GM19372 (cell line): ENCODE results near the gene DDX54.
"Not testable (repeated sequence)": the region's sequence is repeated elsewhere in the genome, so short reads cannot be mapped to it uniquely, and the experiment has no call there.

Experiments used
- ATAC-seq: cut with Tn5 transposase; IDR thresholded peaks from one replicate; pipeline ENCODE4 v1.9.1; 2021; ENCODE audit warnings: mild to moderate bottlenecking, low read depth, moderate library complexity; ENCODE audit not compliant: unreplicated experiment

Gene DDX54

DNA sequence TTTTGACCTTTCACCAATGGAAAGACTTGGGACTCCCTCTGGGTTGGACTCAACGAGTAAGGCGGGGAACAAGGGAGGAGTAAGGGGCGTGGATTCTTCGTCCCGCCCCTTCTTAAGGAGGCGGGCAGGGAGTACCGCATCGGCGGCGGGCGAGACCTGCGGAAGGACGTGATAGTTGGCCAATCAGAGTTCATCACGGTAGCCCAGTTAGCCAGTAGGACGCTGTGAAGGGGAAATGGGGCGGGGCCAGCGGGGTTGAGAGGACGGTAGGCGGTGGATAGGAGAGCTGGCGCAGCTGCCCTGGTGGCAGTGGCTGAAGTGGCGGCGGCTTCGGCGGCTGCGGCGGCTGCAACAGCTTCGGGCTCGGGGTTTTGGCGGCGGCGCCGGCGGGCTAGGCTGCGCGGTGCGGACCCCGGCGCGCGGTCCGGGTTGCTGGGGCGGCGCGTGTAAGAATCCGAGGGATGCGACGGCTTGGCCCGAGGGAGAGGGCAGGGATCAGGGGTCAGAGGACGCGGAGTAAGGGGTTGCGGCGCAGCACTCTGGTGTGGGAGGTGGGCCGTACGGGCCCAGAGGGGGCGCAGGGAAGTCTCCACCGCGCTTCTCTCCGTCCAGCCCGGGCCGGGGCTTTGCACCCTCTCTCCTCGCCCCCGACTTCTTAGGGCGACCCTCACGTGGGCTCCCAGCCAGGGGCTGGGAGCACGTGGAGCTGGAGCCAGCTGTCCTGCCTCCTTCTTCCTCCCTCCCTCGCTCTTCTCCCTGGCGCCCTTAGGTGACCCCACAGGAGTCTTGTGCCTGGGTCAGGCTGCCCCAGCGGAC lies 36.1 kb upstream of the DDX54 start, which contains the start of gene TPCN1:
Gene TPCN1, plus strand, starts transcription at position 284 of the 816 bp plus-strand sequence. CDS start 5,389 bp downstream, outside the sequence.
- peak; percentile 90 for ATAC-seq

DNA sequence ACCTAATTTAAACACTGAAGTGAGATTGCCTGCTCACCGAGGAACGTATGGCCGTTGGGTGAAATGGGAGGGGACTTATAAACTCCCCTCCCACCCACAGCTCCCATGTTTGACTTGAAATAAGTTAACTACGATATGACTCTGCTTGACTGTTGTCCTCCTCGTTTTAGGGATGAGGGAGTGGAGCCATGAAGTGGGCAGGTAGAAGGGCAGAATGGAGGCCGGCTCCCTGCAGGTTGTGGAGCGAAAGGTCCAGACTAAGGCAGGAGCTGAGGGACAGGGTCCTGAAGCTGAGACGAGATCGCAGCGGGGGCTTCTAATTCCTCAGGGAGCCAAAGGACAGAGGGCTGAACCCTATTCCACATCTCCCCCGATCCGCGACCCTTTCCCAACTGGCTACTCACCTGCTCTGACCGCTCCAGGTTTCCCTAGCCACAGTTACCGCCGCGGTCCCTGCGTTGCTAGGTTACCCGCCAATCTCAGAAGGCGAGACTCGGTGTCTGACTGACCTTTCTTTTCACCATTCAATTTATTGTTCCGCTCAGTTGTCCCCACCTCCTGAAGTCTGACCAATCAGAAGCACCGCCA lies 35.4 kb upstream of the DDX54 start:
- ATAC-seq = no peak

DNA sequence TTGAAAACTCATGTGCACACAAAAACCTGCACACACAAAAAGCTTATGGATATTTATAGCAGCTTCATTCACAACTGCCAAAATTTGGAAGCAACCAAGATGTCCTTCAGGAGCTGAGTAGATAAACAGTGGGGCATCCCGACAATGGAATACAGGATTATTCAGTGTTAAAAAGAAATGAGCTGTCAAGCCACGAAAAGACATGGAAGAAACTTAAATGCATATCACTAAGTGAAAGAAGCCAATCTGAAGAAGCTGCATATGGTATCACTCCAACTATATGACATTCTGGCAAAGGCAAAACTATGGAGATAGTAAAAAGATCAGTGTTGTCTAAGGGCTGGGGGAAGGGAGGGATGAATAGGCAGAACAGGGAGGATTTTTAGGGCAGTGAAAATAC lies 30.7 kb upstream of the DDX54 start:
- no peak for ATAC-seq

DNA sequence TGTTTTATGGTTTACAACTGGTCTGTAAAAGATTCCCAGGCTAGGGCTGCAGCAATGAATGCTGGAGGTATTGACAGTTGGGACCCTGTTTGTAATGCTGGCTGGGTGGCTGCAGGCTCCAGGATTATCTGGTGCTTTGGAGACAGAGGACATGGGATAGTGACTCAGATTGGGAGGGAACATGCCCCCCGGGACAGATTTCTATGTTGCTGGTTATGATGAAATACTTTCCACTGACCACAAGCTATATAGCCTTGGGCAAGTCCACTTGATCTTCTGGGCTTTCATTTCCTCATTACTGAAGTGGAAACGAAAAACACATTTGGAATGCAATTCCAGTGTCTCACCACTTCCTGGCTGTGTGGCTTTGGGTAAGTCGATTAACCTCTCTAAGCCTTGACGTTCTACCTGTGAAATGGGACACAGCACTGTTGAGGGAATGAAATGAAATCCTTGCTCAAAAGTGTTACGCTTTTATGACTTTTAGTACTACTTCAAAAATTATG lies 29.7 kb upstream of the DDX54 start:
- ATAC-seq = peak; percentile 66

DNA sequence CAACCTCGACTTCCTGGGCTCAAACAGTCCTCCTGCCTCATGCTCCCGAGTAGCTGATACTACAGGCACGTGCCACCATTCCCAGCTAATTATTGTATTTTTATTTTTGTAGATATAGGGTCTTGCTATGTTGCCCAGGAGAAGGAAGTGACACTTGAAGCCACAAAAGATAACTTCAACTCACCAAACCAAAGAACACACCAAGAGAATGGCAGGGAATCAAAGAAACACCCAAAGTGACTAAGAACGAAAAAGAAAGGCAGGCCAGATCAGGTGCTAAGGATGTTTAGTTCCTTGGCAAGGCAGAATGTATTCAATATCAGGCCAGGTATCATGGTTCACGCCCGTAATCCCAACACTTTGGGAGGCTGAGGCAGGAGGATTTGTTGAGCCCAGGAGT lies 25.9 kb upstream of the DDX54 start:
- ATAC-seq = no peak

DNA sequence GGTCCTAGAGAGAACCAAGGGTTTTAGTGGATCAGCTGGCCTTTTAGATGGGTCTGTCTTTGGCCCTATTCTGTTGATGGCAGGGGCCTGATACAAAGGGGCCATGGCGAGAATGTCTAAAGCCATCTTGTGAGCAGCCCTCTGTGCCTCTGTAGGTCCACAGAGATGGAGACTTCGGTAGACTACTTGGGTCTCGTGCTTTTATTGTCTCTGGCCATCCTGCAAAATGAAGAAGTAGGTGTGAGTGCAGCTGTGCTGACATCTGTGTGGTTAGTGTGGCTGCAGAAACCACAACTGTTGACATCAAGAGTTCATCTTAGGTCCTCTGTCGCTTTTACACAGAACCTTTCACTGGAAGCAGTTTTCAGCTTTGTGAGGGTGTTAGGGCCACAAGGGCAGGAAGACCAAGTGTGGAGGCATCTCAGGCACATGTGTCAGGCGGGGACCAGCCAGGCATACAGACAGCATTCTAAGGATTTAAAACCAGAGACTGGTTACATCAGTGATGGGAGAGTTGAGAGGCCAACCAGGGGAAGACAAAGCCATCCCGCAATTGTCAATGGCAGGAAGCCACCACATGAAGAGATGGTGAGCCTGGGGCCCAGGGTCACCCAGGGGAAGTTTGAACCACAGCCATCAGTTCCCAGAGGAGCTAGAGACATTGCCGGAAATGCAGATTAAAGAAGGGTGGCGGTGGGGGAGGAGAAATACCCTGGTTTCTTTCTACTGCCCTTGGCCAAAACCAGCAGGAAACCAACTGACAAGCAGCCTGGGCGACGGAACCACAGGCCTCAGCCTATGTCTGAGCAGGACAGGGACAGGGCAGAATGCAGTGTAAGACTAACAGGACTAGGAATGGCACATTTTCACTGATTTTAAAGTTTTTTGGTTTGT lies 23.0 kb upstream of the DDX54 start:
- peak; percentile 78 for ATAC-seq

DNA sequence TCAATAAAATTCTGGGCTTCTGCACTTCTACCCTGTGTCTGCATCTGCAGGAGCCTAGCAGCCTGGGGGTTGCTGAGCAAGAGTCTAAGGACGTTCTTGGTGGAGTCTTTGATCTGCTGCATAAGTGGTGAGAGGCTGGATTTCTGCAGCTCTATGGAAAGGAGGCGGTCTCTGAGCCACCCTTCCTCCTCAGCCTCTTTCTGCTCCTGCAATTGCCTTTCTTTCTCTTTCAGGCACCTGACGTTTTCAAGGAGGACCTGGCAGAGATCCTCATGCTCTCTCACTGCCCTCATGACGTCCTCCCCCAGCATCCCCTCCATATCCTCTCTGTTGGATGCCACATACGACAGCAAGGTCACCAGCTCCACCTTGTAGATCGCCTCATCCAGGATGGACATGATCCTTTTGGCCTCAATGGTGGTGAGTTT lies 22.3 kb upstream of the DDX54 start:
- peak; percentile 1 for ATAC-seq

DNA sequence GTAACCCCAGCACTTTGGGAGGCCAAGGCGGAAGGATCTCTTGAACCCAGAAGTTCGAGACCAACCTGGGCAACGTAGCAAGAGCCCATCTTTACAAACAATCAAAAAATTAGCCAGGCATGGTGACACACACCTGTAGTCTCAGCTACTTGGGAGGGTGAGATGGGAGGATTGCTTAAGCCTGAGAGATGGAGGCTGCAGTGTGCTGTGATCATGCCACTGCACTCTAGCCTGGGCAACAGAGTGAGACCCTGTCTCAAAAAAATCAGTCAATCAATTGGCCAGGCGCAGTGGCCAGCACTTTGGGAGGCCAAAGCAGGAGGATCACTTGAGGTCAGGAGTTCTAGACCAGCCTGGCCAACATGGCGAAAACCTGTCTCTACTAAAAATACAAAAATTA lies 21.5 kb upstream of the DDX54 start:
- ATAC-seq = not testable (repeated sequence)

DNA sequence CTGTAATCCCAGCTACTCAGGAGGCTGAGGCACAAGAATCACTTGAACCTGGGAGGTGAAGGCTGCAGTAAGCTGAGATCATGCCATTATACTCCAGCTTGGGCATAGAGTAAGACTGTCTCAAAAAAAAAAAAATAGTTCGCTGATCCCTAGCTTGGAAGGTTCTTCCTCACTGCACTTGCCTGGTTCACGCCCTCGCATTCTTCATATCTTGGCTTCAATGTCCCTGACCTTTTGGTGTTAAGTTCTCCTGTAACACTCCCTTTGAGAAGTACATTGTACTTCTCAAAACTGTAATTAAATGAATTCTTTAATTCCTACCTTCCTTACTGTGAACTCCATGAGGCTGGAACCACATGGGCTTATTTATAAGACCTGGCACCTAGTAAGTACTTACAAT lies 19.5 kb upstream of the DDX54 start:
- no peak for ATAC-seq

DNA sequence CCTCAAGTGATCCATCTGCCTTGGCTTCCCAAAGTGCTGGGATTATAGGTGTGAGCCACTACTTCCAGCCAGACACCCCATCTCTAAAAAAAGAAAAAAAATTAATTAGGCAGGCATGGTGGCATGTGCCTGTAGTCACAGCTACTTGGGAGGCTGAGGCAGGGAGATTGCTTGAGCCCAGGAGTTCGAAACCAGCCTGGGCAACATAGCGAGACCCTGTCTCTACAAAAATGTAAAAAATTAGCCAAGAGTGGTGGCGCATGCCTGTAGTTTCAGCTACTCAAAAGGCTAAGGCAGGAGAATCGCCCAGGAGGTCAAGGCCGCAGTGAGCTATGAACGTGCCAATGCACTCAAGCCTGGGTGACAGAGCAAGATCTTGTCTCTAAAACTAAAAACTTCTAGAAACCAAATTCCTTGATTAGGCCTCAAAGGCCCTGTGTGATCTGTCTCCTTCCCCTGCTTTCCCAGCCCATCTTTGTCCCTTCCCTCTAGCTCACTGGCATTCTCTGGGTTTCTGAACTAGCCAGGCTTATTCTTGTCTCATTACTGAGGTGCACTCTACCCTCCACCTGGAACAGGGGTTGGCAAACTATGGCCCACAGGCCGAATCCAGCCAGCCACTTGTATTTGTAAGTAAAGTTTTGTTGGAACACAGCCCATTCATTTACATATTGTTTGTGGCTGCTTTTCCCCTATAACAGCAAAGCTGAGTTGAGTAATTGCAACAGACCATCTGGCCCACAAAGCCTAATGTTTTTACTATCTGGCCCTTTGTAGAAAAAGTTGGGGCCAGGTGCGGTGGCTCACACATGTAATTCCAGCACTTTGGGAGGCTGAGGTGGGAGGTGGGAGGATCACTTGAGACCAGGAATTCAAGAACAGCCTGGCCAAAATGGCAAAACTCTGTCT lies 18.8 kb upstream of the DDX54 start:
- ATAC-seq = no peak

DNA sequence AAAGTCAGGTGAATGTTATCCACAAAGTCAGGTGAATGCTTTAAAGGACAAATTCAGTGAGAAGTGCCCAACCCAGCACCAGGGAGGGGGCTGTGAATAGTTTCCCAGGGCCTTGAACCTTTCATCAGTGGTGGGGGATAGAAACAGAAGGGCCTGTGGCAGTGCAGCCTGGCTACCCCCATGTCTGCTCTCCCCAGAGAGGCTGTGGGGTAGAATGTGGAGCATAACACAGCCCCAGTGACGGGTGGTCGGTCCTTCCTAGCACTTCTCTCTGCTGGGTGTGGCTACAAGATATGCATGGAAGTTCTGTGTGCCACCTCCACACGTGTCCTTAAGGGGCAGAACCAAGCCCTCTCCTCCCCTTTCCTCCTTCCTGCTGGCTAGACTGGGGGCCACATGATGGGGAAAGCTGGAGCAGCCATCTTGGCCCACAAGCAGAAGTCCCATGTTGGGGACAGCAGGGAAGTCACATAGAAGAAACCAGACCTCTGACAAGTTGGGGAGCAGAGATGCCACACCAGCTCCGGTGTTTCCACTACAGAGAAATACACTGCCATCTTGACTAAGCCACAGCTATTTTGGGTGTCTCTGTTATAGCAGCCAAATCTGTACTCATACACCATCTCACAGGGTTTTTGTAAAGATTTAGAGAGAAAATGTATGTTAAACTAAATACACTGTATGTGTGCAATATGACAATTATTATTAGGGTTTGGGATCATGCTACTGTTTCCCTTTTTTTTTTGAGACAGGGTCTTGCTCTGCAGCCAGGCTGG lies 17.2 kb upstream of the DDX54 start:
- no peak for ATAC-seq

DNA sequence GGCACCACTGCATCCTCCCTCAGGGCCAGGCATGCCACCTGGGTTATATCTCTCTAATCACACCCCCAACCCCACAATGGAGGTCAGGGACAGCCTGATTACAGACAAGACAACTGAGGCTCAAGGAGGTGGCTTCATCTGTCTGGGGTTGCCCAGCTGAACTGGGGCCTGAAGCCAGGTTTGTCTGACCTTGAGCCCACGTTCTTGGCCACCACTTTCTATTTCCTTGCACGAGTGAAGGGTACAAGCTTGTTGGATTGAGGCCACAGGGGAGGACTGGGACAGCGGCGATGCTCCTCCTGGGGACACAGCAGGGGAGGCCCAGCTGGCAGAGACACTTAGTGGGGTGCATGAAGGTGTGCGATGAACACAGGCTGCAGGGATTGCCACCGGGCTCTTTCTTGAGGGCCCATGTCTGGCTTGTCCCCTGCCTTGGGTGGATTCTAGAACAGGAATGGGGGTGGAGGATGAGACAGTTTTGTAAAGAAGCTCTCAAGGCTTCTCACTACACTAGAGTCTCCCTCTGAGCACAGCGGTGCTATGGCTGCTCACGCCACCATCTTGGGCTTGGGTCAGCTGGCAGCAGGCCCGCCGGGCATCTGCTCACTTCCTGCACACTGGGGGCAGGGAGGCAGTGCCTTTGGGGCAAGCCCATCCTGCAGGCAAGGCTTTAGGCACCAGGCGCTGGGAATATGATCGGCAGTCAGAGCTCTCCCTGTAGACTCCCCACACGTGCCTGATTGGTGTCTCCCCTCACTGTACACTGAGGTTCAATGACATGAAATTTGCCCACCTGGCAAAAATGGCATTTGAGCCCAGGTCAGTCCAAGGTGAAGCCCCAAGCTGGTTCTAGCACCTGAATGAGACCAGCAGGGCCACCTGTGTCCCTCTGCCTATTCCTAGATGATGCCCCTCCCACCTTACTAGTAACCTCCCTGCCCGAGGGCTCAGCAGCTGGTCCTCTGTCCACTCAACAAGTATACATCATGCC lies 16.2 kb upstream of the DDX54 start:
- ATAC-seq = no peak

DNA sequence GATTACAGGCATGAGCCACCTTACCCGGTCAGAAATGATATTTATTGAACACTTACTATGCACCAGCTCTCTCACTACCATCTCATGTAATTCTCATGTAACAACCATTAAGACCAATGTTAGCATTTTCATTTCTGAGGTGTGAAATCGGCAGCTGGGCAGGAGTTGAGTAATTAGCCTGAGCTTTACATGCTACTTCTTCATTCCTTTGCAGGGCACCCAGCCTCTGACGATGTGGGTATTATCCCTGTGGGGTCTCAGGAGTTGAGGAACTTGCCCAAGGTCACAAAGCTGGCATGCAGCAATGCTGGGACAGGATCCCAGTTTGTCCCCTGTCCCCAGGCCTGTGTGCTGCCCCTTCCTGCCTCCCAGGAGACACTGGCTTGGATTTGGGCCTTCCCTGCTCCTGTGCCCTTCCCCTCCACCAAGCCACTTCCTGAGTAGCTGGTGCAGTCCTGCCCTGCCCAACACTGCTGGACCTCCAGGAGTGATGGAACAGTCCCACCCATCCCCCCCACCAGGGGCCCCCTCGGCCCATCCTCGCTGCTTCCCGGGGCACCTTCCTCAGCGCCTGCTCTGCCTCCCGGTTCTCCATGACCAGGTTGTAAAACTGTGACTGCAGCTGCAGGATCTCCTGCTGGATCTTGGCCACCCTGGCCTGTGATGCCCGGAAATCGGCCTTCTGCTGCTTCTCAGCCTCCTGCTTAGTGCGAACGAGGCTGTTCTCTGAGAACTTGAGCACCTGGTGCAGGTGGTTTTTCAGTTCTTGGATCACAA lies 14.9 kb upstream of the DDX54 start:
- no peak for ATAC-seq

DNA sequence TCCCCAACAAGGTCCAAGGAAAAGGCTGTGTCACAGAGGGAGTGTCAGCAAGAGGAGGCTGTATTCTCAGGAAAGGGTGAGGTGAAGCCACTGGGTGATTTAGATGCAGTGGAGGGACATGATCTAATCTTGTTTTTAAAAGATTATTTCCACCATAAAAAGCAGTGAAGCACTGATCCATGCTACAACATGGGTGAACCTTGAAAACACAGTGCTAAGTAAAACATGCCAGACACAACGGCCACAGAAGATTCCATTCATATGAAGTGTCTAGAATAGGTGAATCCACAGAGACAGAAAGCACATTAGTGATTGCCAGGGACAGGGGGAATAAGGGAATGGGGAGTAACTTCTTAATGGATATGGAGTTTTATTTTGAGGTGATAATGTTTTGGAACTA lies 13.0 kb upstream of the DDX54 start:
- no peak for ATAC-seq

DNA sequence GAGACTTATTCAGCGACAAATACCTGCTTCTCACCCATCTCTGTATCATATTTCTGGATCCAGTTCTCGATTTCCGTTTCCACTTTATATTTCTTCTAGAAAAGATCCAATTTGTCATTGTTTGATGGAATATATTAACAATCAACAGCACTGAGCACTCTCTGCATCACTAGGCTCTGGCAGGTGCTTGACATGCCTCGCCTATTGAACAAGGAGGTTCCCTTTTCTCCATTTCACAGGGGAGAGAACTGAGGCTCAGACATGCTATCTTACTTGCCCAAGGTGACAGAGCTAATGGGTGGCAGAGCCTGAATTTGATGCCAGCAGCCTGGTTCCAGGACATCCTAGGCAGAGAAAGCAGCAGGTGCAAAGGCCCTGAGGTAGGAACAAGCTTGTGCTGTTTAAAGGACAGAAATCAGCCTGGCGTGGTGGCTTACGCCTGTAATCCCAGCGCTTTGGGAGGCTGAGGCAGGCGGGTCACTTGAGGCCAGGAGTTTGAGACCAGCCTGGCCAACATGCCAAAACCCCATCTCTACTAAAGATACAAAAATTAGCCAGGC lies 12.3 kb upstream of the DDX54 start:
- no peak for ATAC-seq

DNA sequence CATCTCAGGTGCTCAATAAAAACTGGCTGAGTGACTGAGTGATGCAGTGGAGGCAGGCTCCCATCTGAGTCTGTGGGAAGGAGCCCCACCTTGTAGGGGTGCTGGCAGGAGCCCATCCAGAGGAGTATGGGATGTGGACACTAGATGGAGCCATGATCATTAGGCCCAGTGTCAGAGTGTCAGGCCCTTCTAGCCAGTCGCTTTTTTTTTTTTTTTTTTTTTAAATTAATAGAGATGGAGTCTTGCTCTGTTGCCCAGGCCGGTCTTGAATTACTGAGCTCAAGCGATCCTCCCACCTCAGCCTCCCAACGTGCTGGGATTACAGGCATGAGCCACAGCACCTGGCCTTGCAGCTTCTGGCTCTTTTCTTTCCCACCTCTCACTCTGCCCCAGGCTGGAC lies 11.7 kb upstream of the DDX54 start:
- no peak for ATAC-seq

DNA sequence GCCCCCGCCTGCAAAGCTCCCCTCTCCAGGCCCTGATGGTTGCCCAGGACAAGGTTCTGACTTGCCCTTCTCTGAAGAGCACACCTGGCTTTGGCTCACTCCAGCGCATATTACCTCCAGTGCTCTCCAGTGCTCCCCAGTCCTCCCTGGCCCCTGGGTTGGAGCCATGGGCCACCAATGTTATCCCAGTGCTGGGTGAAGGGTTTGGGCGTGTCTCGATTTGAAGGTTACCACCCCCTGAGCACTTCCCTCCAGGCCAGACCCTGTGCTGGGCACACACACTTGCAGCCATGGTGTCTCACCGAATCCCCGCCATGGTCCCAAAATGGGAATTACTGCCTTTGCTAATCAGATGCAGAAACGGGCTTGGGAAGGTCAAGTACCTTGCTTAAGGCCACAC lies 11.3 kb upstream of the DDX54 start:
- ATAC-seq = no peak
